ENCODE measurements around the gene FOXJ1. TPM values are rescaled to one million over a fixed set of nuclear protein-coding genes. Genes with fewer than 3 reads are reported as not detected.
A peak's percentile ranks its signal among the peaks of the same experiment; 100 is the strongest.

Gene FOXJ1
- total and polyA plus RNA-seq, 2 donors: 0.52 to 0.75 TPM

DNA sequence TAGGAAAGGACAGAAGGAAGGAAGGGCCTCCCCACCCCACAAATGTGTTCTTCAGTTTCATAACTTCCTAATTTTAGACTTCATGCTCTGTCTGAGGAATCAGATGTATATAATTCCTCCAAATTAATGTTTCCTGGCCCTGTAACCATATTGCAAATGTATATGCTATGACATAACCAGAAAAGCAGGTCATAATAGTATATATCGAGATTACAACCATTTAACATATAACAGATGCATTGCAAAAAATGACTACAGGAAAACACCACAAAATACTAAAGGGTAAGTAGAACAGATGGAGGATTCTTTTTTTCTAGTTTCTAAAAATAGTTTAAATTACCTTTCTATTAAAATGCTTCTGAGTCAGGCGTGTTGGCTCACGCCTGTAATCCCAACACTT, 34.3 kb downstream of the FOXJ1 start:
- WGBS: 93% methylated on average over 3 of the region's 3 CpGs

DNA sequence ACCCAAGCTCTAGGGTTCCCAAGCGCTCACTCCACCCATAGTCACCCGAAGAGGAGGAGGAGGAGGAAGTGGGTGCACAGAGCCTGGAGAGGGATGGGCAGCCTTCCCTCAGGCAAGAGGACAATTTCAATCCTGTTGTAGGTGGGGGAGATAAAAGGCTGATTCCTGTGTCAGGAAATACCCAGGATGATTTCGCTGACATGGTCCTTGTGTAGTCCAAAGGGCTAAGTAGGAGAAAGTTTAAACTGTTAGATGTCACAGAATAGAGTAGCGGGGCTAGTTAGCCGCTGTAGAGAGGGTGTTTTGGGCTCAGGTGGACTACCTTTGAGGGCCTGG, 36.2 kb downstream of the FOXJ1 start:
- no peak overlapping the region for H3K27ac ChIP-seq (ENCODE audit: low read depth in 1 of 2, low read length in 1 of 2)
- H3K36me3 ChIP-seq (ENCODE audit: control insufficient read depth in 2 of 2, insufficient read depth in 2 of 2, low read length in 1 of 2): peaks cover 12 to 22% of the 10 kb centered on the region in 2 donors
- no peaks in the 10 kb centered on the region for H3K27me3 ChIP-seq (ENCODE audit: control insufficient read depth in 2 of 2, insufficient read depth in 1 of 2, low read length in 1 of 2)
- H3K4me3 ChIP-seq (ENCODE audit: low read length in 2 of 2): no peak overlapping the region
- H3K9me3 ChIP-seq (ENCODE audit: control insufficient read depth in 2 of 2, insufficient read depth in 1 of 2, low read length in 1 of 2): peaks cover 0 to 8% of the 10 kb centered on the region in 2 donors
- no peak for DNase-seq (ENCODE audit: low read depth in 6 of 9, low spot score in 9 of 9)
- H3K4me1 ChIP-seq (ENCODE audit: control insufficient read depth in 2 of 2, insufficient read depth in 2 of 2, low read length in 2 of 2): peaks cover 20% of the 10 kb centered on the region in 2 donors
- 78% methylated on average over 5 of the region's 5 CpGs for WGBS

More for the DNA sequence above, 34.3 kb downstream of the FOXJ1 start:
- Histone ChIP-seq H3K4me3 (ENCODE audit: low read length in 2 of 2) (no peak overlapping the region), H3K27me3 (ENCODE audit: control insufficient read depth in 2 of 2, insufficient read depth in 1 of 2, low read length in 1 of 2) (no peaks in the 10 kb centered on the region), H3K4me1 (ENCODE audit: control insufficient read depth in 2 of 2, insufficient read depth in 2 of 2, low read length in 2 of 2) (peaks cover 20% of the 10 kb centered on the region in 2 donors), H3K27ac (ENCODE audit: low read depth in 1 of 2, low read length in 1 of 2) (no peak overlapping the region), H3K9me3 (ENCODE audit: control insufficient read depth in 2 of 2, insufficient read depth in 1 of 2, low read length in 1 of 2) (peaks cover 0 to 8% of the 10 kb centered on the region in 2 donors), H3K36me3 (ENCODE audit: control insufficient read depth in 2 of 2, insufficient read depth in 2 of 2, low read length in 1 of 2) (peaks cover under 1 to 3% of the 10 kb centered on the region in 2 donors)
- DNase-seq (ENCODE audit: low read depth in 6 of 9, low spot score in 9 of 9): no peak

DNA sequence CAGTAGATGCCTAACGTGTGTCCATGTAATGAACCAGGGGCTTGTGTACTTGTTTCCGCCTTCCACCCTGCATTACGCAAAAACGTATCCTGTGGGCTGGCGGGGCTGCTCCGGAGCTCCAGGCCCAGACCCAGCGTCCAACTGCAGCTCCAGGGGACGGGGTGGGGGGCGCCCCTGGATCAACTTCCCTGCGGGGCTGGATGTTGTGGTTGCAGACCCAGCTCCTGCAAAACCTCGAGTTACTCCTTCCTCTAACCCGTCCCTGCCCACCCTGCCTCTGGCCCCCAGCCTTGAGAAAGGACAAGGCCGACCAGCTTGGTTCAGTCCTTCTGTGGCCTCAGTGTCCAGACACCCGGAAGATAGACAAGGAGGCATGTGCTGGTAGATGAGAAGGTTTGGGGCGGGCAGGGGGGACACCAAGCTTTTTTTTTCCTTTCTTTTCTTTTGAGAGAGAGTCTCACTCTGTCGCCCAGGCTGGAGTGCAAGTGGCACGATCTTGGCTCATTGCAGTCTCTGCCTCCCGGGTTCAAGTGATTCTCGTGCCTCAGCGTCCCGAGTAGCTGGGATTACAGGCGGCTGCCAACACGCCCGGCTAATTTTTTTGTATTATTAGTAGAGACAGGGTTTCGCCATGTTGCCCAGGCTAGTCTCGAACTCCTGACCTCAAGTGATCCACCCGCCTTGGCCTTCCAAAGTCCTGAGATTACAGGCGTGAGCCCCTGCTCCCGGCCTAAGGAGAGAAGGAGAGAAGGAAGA, 36.7 kb downstream of the FOXJ1 start:
- Histone ChIP-seq H3K4me3 (ENCODE audit: low read length in 2 of 2) (peak overlapping the region; percentile 72 to 89), H3K4me1 (ENCODE audit: control insufficient read depth in 2 of 2, insufficient read depth in 2 of 2, low read length in 2 of 2) (peaks cover 20% of the 10 kb centered on the region in 2 donors), H3K27ac (ENCODE audit: low read depth in 1 of 2, low read length in 1 of 2) (peak overlapping the region; percentile 64 to 85), H3K27me3 (ENCODE audit: control insufficient read depth in 2 of 2, insufficient read depth in 1 of 2, low read length in 1 of 2) (no peaks in the 10 kb centered on the region), H3K36me3 (ENCODE audit: control insufficient read depth in 2 of 2, insufficient read depth in 2 of 2, low read length in 1 of 2) (peaks cover 18 to 25% of the 10 kb centered on the region in 2 donors), H3K9me3 (ENCODE audit: control insufficient read depth in 2 of 2, insufficient read depth in 1 of 2, low read length in 1 of 2) (peaks cover 0 to 8% of the 10 kb centered on the region in 2 donors)
- DNase-seq (ENCODE audit: low read depth in 6 of 9, low spot score in 9 of 9): no peak
- 86% methylated on average over 29 of the region's 29 CpGs for WGBS

DNA sequence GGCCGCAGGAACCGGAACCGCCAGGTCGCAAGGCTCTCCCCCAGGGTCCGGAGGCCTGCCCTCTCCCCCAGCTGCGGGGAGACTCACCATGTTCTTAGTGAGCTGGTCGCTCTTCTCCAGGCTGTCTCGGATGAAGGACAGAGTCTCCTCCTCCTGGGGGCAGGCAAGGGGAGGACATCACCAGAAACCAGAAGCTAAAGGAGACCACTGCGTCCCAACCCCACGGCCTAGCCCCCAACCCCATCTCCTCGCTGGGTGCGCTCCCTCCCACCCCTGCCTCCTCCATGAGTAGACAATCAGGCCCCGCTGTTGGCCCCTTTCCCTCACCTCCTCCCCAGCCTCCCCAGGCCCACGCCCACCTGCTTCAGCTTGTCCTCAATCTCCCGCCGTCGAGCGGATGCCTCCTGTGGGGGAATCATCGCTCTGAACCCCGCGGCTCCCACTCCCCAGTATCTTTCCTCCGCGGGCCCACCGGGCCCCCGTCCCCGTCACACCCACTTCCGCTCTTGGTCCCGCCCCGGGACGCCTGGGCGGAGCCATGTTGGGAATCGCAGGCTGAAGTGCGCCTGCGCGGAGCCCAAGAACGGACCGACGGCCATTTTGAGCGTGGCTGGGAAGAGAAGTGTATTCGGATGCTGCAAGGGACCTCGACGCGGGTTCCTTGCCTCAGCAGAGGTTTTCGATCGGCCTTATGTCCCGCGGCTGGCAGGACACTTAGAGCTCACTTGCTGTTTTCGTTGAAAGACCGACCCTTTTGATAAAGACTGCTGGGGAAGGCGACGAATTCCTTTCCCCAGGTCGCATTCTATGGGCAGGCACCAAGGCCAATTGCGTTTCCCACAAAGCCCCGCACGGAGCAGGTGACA, 37.5 kb downstream of the FOXJ1 start, which contains the start of gene EXOC7:
TSS of gene EXOC7 (minus strand) at position 514 of the 866 bp plus-strand sequence. CDS start at position 419, 95 bp downstream.
- Histone ChIP-seq H3K4me1 (ENCODE audit: control insufficient read depth in 2 of 2, insufficient read depth in 2 of 2, low read length in 2 of 2) (peaks cover 20% of the 10 kb centered on the region in 2 donors), H3K27me3 (ENCODE audit: control insufficient read depth in 2 of 2, insufficient read depth in 1 of 2, low read length in 1 of 2) (no peaks in the 10 kb centered on the region), H3K27ac (ENCODE audit: low read depth in 1 of 2, low read length in 1 of 2) (peak within 1 kb of the TSS; percentile 64 to 85), H3K36me3 (ENCODE audit: control insufficient read depth in 2 of 2, insufficient read depth in 2 of 2, low read length in 1 of 2) (peaks cover 23 to 25% of the 10 kb centered on the region in 2 donors), H3K9me3 (ENCODE audit: control insufficient read depth in 2 of 2, insufficient read depth in 1 of 2, low read length in 1 of 2) (peaks cover 0 to 8% of the 10 kb centered on the region in 2 donors), H3K4me3 (ENCODE audit: low read length in 2 of 2) (peak within 1 kb of the TSS; percentile 72 to 89)
- peak; percentile 79 to 98 (median 96) for DNase-seq (ENCODE audit: low read depth in 6 of 9, low spot score in 9 of 9)
- 6% methylated on average over 55 of the region's 55 CpGs for WGBS

DNA sequence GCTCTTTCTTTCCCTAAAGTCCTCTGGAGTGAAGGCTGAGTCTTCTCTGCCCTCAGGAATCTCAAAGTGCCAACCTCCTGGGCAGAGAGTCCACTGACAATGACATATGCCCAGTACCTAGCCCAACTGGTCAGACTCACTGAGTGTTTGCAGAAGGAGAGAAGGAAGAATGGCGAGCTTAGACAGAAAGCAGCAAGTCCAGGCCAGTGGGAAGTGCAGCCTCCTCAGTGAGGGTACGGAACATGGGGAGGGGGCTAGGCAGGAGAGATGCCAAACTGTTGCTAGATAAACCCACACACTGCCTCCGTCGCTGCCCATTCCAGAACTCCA, 38.1 kb downstream of the FOXJ1 start:
- Histone ChIP-seq H3K4me3 (ENCODE audit: low read length in 2 of 2) (peak overlapping the region; percentile 72 to 89), H3K9me3 (ENCODE audit: control insufficient read depth in 2 of 2, insufficient read depth in 1 of 2, low read length in 1 of 2) (peaks cover 0 to 8% of the 10 kb centered on the region in 2 donors), H3K27ac (ENCODE audit: low read depth in 1 of 2, low read length in 1 of 2) (peak overlapping the region; percentile 41 to 80), H3K27me3 (ENCODE audit: control insufficient read depth in 2 of 2, insufficient read depth in 1 of 2, low read length in 1 of 2) (no peaks in the 10 kb centered on the region), H3K36me3 (ENCODE audit: control insufficient read depth in 2 of 2, insufficient read depth in 2 of 2, low read length in 1 of 2) (peaks cover 27 to 29% of the 10 kb centered on the region in 2 donors), H3K4me1 (ENCODE audit: control insufficient read depth in 2 of 2, insufficient read depth in 2 of 2, low read length in 2 of 2) (peaks cover 20% of the 10 kb centered on the region in 2 donors)
- DNase-seq (ENCODE audit: low read depth in 6 of 9, low spot score in 9 of 9): no peak
- 6% methylated on average over 4 of the region's 4 CpGs for WGBS

DNA sequence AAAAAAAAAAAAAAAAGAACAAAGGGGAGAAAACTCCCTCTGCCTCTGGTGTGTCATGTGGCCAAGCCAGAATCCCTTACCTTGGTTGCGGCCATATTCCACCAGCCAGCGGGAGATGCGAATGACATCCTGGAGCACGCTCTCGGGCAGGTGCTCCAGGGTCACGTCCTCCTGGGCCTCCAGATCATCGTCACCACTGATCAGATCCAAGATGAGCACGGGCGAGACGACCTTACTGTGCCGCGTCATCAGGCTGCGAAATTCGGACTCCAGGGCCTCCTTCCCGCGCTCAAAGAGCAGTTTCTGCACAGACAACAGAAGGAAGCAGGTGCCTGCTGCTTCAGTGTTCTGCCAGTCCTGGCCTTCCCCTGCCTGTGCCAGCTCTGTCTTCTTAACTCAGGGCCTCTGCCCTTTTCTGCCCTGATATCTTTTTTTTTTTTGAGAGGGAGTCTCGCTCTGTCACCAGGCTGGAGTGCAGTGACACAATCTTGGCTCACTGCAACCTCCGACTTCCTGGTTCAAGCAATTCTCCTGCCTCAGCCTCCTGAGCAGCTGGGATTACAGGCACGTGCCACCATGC, 43.2 kb downstream of the FOXJ1 start:
- Histone ChIP-seq H3K4me1 (ENCODE audit: control insufficient read depth in 2 of 2, insufficient read depth in 2 of 2, low read length in 2 of 2) (peaks cover 5 to 8% of the 10 kb centered on the region in 2 donors), H3K27me3 (ENCODE audit: control insufficient read depth in 2 of 2, insufficient read depth in 1 of 2, low read length in 1 of 2) (no peaks in the 10 kb centered on the region)
- DNase-seq (ENCODE audit: low read depth in 6 of 9, low spot score in 9 of 9): no peak

DNA sequence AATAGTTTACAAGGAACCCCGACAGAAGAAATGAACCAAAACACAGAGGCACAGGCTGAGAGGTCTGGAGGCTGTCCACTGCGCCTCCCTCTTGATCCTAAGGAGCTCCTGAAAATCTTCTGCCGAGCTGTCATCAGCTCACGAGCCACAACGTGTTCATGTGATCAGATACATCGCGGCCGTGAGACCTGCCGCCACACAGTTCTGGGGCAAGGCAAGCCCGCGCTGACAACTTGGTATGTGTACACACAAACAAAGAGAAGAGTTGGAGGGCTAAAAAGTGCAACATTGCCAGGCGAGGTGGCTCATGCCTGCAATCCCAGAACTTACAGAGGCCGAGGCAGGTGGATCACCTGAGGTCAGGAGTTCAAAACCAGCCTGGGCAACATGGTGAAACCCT, 45.1 kb downstream of the FOXJ1 start:
- no peak overlapping the region for H3K4me3 ChIP-seq (ENCODE audit: low read length in 2 of 2)
- WGBS: 93% methylated on average over 13 of the region's 13 CpGs
- DNase-seq (ENCODE audit: low read depth in 6 of 9, low spot score in 9 of 9): no peak
- H3K9me3 ChIP-seq (ENCODE audit: control insufficient read depth in 2 of 2, insufficient read depth in 1 of 2, low read length in 1 of 2): no peaks in the 10 kb centered on the region
- peaks cover 75 to 79% of the 10 kb centered on the region in 2 donors for H3K36me3 ChIP-seq (ENCODE audit: control insufficient read depth in 2 of 2, insufficient read depth in 2 of 2, low read length in 1 of 2)
- no peaks in the 10 kb centered on the region for H3K27me3 ChIP-seq (ENCODE audit: control insufficient read depth in 2 of 2, insufficient read depth in 1 of 2, low read length in 1 of 2)
- H3K4me1 ChIP-seq (ENCODE audit: control insufficient read depth in 2 of 2, insufficient read depth in 2 of 2, low read length in 2 of 2): peaks cover 0 to 8% of the 10 kb centered on the region in 2 donors
- H3K27ac ChIP-seq (ENCODE audit: low read depth in 1 of 2, low read length in 1 of 2): no peak overlapping the region

More for the DNA sequence above, 43.2 kb downstream of the FOXJ1 start:
- Histone ChIP-seq H3K36me3 (ENCODE audit: control insufficient read depth in 2 of 2, insufficient read depth in 2 of 2, low read length in 1 of 2) (peaks cover 67 to 73% of the 10 kb centered on the region in 2 donors), H3K27ac (ENCODE audit: low read depth in 1 of 2, low read length in 1 of 2) (no peak overlapping the region), H3K4me3 (ENCODE audit: low read length in 2 of 2) (no peak overlapping the region), H3K9me3 (ENCODE audit: control insufficient read depth in 2 of 2, insufficient read depth in 1 of 2, low read length in 1 of 2) (no peaks in the 10 kb centered on the region)
- 94% methylated on average over 19 of the region's 19 CpGs for WGBS

DNA sequence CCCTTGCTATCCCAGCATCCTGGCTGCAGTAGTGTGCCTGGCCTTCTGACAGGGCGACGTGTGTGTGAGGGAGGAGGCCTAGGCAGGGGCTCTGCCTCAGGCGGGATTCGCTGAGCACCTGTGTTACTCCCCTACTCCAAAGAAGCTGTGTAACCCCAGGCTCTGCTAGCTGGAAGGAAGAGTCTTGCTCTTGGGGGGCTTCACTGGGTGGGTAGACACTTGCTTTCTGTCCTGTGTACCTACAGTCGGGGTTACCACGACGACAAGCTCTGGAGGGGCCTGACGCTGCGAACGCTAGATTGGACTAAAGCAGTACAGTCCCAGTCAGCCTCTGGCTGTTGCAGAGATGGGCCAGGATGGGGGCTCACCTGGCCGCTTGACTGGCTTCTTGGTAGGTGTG, 47.0 kb downstream of the FOXJ1 start:
- 89% methylated on average over 11 of the region's 11 CpGs for WGBS
- H3K4me1 ChIP-seq (ENCODE audit: control insufficient read depth in 2 of 2, insufficient read depth in 2 of 2, low read length in 2 of 2): peaks cover 0 to 15% of the 10 kb centered on the region in 2 donors

More for the DNA sequence above, 47.0 kb downstream of the FOXJ1 start:
- H3K9me3 ChIP-seq (ENCODE audit: control insufficient read depth in 2 of 2, insufficient read depth in 1 of 2, low read length in 1 of 2): no peaks in the 10 kb centered on the region
- H3K27ac ChIP-seq (ENCODE audit: low read depth in 1 of 2, low read length in 1 of 2): no peak overlapping the region
- H3K4me3 ChIP-seq (ENCODE audit: low read length in 2 of 2): no peak overlapping the region
- DNase-seq (ENCODE audit: low read depth in 6 of 9, low spot score in 9 of 9): no peak
- H3K36me3 ChIP-seq (ENCODE audit: control insufficient read depth in 2 of 2, insufficient read depth in 2 of 2, low read length in 1 of 2): peaks cover 78 to 86% of the 10 kb centered on the region in 2 donors
- H3K27me3 ChIP-seq (ENCODE audit: control insufficient read depth in 2 of 2, insufficient read depth in 1 of 2, low read length in 1 of 2): no peaks in the 10 kb centered on the region

Data from thymus (tissue), 11 donors.